Measurements from ENCODE around the gene TRAF2.

The TRAF2 gene

DNA sequence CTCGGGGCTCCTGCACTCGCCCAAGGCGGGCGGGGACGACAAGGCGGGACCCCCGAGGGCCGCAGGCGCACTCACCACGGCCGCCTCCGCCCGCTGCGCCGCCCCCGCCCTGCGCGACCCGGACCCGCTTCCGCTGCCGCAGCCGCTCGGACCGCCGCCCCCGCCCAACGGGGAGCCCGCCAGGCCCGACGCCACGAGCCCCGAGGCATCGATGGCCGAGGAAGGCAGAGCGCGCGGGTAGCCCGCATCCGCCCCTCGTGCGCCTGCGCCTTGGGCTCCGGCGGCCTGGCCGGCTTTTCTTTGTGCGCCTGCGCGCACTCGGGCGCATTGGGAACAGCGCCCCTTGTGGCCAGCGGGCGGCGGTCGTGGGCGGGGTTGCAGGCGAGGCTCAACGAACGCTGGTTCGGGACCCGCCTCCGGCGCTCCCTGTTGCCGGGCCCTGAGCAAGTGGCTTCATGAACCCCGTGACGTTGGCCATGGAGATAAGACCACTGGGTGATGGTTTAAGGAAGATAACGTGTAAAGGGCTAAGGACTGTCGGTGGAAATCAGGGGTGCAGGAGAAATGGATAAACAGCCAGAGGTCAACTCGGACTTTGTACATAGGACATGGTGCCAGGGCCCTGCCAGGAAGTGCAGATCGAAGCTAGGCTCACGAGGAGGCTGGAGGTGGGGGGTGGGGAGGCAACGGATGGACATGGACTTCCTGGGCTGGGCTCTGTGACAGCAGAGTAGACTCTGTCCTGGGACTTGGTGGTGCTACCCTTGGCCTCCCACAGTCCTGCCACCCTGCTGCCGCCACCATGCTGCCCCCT, 58.4 kb downstream of the TRAF2 start, which contains the start of the genes C8G and FBXW5:
C8G (plus strand) TSS at position 725 of the 814 bp plus-strand sequence; CDS start at position 803, 78 bp downstream.
FBXW5 (minus strand) TSS at position 220 of the 814 bp plus-strand sequence. CDS start 655 bp downstream, outside the sequence.
- H3K27ac ChIP-seq, result peak within 1 kb of the TSS; percentile 89
- TF ChIP-seq, protein P1, sequence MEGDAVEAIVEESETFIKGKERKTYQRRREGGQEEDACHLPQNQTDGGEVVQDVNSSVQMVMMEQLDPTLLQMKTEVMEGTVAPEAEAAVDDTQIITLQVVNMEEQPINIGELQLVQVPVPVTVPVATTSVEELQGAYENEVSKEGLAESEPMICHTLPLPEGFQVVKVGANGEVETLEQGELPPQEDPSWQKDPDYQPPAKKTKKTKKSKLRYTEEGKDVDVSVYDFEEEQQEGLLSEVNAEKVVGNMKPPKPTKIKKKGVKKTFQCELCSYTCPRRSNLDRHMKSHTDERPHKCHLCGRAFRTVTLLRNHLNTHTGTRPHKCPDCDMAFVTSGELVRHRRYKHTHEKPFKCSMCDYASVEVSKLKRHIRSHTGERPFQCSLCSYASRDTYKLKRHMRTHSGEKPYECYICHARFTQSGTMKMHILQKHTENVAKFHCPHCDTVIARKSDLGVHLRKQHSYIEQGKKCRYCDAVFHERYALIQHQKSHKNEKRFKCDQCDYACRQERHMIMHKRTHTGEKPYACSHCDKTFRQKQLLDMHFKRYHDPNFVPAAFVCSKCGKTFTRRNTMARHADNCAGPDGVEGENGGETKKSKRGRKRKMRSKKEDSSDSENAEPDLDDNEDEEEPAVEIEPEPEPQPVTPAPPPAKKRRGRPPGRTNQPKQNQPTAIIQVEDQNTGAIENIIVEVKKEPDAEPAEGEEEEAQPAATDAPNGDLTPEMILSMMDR (conservative IDR thresholded peaks at IDR 0.05; ENCODE audit: low read depth), result peak; percentile 100
- peak; percentile 100 for DNase-seq (ENCODE audit: low spot score)
- ChIA-PET POLR2A (ENCODE audit: low non-redundant PET) (interaction anchor here (0.6 kb wide), 1 partner anchor 188 kb away, joined by 4 read pairs; no protein-coding TSS in a partner anchor), CTCF (interaction anchor here (0.6 to 5.9 kb wide), 12 partner anchors 14 to 312 kb away, joined by 3 to 97 read pairs (median 4); partner anchors contain the start of gene LCNL1)

DNA sequence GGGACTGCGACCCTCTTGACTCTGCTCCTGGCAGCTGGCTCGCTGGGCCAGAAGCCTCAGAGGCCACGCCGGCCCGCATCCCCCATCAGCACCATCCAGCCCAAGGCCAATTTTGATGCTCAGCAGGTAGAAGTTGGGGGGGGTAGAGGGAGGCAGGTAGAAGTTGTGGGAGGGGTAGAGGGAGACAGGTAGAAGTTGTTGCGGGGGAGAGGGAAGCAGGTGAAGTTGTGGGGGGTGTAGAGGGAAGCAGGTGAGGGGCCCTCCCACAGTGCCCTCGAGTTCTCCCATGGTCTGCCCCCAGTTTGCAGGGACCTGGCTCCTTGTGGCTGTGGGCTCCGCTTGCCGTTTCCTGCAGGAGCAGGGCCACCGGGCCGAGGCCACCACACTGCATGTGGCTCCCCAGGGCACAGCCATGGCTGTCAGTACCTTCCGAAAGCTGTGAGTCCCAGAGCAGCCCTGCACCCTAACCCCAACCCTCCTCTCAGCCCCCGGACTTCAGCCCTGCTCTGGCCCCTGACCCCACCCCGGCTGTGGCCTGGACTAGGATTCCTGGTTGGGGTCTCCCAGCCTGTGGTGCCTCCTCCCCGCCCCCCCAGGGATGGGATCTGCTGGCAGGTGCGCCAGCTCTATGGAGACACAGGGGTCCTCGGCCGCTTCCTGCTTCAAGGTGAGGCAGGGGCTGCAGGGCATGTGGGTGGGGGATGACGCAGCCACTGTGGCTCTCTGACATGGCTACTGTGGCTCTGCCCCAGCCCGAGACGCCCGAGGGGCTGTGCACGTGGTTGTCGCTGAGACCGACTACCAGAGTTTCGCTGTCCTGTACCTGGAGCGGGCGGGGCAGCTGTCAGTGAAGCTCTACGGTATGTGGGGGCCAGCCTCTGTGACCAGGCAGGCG, 59.3 kb downstream of the TRAF2 start:
- DNase-seq (ENCODE audit: low spot score), result no peak
- ChIA-PET CTCF (interaction anchor here (0.8 to 5.9 kb wide), 3 partner anchors 51 to 91 kb away, joined by 3 to 97 read pairs (median 4); partner anchors contain the start of gene CLIC3), POLR2A (ENCODE audit: low non-redundant PET) (interaction anchor here (0.8 kb wide), 1 partner anchor 47 kb away, joined by 3 read pairs; the partner anchor contains the start of gene PAXX)
- peak overlapping the region; percentile 89 for H3K27ac ChIP-seq
- TF ChIP-seq, protein P1 (conservative IDR thresholded peaks at IDR 0.05; ENCODE audit: low read depth), result no peak

DNA sequence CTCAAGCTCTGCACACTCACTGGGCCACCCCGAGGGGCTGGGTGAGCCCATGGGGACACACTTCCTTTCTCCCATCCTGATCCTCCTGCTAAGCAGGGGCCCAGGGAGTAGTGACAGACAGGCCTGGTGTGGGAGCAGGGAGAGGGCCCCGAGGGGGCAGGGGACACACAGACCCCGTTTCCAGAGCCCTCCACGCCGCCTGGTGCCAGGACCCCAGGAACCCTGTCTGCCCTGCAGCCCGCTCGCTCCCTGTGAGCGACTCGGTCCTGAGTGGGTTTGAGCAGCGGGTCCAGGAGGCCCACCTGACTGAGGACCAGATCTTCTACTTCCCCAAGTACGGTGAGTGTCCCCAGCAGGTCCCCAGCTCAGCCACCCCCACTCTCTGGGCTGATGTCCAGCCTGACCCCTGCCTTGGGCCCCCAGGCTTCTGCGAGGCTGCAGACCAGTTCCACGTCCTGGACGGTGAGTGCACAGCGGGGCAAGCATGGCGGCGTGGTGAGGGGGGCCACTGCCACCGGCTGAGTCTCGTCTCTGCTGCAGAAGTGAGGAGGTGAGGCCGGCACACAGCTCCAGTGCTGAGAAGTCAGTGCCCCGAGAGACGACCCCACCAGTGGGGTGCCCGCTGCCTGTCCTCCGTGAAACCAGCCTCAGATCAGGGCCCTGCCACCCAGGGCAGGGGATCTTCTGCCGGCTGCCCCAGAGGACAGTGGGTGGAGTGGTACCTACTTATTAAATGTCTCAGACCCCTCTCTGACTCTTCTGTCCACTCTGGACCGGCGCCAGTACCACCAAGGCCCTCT, 60.1 kb downstream of the TRAF2 start:
- POLR2A ChIA-PET (ENCODE audit: low non-redundant PET), result interaction anchor here (0.8 kb wide), 1 partner anchor 46 kb away, joined by 3 read pairs; the partner anchor contains the start of gene PAXX
- DNase-seq (ENCODE audit: low spot score), result no peak
- CTCF ChIA-PET, result interaction anchor here (0.6 to 5.9 kb wide), 6 partner anchors 50 to 156 kb away, joined by 3 to 97 read pairs (median 6); partner anchors contain the start of gene CLIC3
- TF ChIP-seq, protein P1 (conservative IDR thresholded peaks at IDR 0.05; ENCODE audit: low read depth), result no peak
- peak overlapping the region; percentile 89 for H3K27ac ChIP-seq

DNA sequence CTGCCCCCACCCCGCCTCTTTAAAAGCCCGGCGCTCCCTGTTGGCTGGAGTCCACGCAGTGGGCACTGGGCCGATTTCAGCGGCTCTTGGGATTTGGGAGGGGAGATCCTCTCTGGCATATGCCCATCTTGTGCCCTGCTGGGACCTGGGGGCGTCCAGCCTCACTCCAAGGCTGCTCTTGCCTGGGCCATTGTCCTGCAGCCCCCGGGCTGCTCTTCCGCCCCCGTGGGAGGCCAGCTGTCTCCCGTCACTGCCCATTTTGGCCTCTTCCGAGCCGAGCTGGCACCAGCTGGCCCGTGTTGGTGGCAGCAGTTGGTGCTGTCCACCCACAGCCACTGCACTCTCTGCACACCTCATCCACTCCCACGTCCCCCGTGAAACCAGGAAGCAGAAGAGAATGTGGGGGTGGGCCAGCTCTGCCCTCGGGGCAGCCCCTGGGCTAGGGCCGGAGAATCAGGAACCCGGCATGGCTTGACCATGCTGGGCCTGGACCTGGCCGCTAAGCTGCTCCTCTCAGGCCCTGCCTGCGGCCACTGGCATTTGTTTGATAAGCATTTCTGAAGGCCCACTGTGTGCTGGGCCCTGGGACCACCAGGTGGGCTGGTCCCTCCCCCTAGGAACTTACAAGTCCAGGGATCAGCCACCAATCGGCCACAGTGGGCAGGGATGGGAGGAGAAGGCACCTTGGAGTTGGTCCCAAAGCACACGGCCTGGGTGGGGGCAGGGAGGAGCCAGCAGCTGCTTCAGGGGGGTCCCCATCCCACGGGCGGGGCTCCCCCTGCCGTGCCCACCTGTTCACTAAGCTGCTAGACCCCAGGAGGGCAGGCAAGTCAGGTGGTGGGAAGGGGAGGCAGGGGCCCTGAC, 60.9 kb downstream of the TRAF2 start:
- POLR2A ChIA-PET (ENCODE audit: low non-redundant PET), result interaction anchor here (0.6 to 1.4 kb wide), 2 partner anchors 23 to 88 kb away, joined by 3 to 9 read pairs; no protein-coding TSS in a partner anchor
- peak overlapping the region; percentile 89 for H3K27ac ChIP-seq
- CTCF ChIA-PET, result interaction anchor here (0.6 to 5.9 kb wide), 14 partner anchors 8 to 830 kb away, joined by 3 to 97 read pairs (median 4); partner anchors contain the start of genes NPDC1 and PAXX
- DNase-seq (ENCODE audit: low spot score), result no peak
- TF ChIP-seq, protein P1 (conservative IDR thresholded peaks at IDR 0.05; ENCODE audit: low read depth), result no peak

GRCh38 chr9:136947955-136948510, 61.7 kb downstream of the TRAF2 start:
- CTCF ChIA-PET, result interaction anchor here (0.6 to 5.9 kb wide), 15 partner anchors 9 to 839 kb away, joined by 3 to 97 read pairs (median 4); partner anchors contain the start of genes NPDC1 and PAXX
- TF ChIP-seq, protein P1 (conservative IDR thresholded peaks at IDR 0.05; ENCODE audit: low read depth), result peak; percentile 86
- POLR2A ChIA-PET (ENCODE audit: low non-redundant PET), result interaction anchor here (0.5 to 1.4 kb wide), 3 partner anchors 44 to 116 kb away, joined by 3 to 9 read pairs (median 3); partner anchors contain the start of gene PAXX
- peak overlapping the region; percentile 89 for H3K27ac ChIP-seq
- DNase-seq (ENCODE audit: low spot score), result peak; percentile 37
